ENCODE data around the gene TMEM182. TPM values are rescaled to one million over a fixed set of nuclear protein-coding genes. Genes with fewer than 3 reads are reported as not detected.

The TMEM182 gene
- total RNA-seq, 4 donors from 2014 or later = 3.7 to 3.8 TPM; not detected in 2

- no peaks in the 10 kb centered on the region for H3K36me3 ChIP-seq
- H3K9me3 ChIP-seq = no peaks in the 10 kb centered on the region
- intact Hi-C loops (cut with DNase I; ENCODE audit: low total_unique reads) (no loop called here), in situ Hi-C loops (cut with MboI; ENCODE audit: low pct_ligation_motif_present in 1 of 4, low pct_unique_long_range_greater_than_20kb in 1 of 4, low sequenced_read_pairs in 3 of 4) (no loop called here)
- DNase-seq = no peak
- H3K4me1 ChIP-seq = no peaks in the 10 kb centered on the region
- no peak overlapping the region for H3K27ac ChIP-seq
- WGBS, 2 donors (ENCODE audit: low coverage in 1 of 2) = 93 to 94% methylated on average over 3 of the region's 3 CpGs
- H3K4me3 ChIP-seq = no peak overlapping the region
- TF ChIP-seq EP300 (IDR thresholded peaks at IDR 0.05; ENCODE audit: low read depth) = no peak
- TF ChIP-seq POLR2AphosphoS5 (IDR thresholded peaks at IDR 0.05) = no peak
- TF ChIP-seq POLR2A (IDR thresholded peaks at IDR 0.05) = no peak
- TF ChIP-seq, protein P1, sequence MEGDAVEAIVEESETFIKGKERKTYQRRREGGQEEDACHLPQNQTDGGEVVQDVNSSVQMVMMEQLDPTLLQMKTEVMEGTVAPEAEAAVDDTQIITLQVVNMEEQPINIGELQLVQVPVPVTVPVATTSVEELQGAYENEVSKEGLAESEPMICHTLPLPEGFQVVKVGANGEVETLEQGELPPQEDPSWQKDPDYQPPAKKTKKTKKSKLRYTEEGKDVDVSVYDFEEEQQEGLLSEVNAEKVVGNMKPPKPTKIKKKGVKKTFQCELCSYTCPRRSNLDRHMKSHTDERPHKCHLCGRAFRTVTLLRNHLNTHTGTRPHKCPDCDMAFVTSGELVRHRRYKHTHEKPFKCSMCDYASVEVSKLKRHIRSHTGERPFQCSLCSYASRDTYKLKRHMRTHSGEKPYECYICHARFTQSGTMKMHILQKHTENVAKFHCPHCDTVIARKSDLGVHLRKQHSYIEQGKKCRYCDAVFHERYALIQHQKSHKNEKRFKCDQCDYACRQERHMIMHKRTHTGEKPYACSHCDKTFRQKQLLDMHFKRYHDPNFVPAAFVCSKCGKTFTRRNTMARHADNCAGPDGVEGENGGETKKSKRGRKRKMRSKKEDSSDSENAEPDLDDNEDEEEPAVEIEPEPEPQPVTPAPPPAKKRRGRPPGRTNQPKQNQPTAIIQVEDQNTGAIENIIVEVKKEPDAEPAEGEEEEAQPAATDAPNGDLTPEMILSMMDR (IDR thresholded peaks at IDR 0.05) = no peak
- H3K27me3 ChIP-seq = no peaks in the 10 kb centered on the region
Observed at GRCh38 chr2:102772659-102773058, 10.8 kb downstream of the TMEM182 start.

GRCh38 chr2:102773149-102773705 is 11.4 kb downstream of the TMEM182 start:
- Histone ChIP-seq H3K27ac (no peak overlapping the region), H3K9me3 (no peaks in the 10 kb centered on the region), H3K27me3 (no peaks in the 10 kb centered on the region), H3K36me3 (no peaks in the 10 kb centered on the region), H3K4me1 (no peaks in the 10 kb centered on the region), H3K4me3 (no peak overlapping the region)
- WGBS, 2 donors (ENCODE audit: low coverage in 1 of 2) = 90 to 96% methylated on average over 5 of the region's 5 CpGs
- TF ChIP-seq POLR2AphosphoS5 (IDR thresholded peaks at IDR 0.05) = no peak
- TF ChIP-seq EP300 (IDR thresholded peaks at IDR 0.05; ENCODE audit: low read depth) = no peak
- TF ChIP-seq, protein P1 (IDR thresholded peaks at IDR 0.05) = no peak
- no peak for TF ChIP-seq POLR2A (IDR thresholded peaks at IDR 0.05)
- intact Hi-C loops (cut with DNase I; ENCODE audit: low total_unique reads) = no loop called here
- DNase-seq = no peak
- in situ Hi-C loops (cut with MboI; ENCODE audit: low pct_ligation_motif_present in 1 of 4, low pct_unique_long_range_greater_than_20kb in 1 of 4, low sequenced_read_pairs in 3 of 4) = no loop called here

GRCh38 chr2:102778260-102778659 is 16.4 kb downstream of the TMEM182 start:
- Histone ChIP-seq H3K9me3 (no peaks in the 10 kb centered on the region), H3K4me3 (no peak overlapping the region), H3K36me3 (no peaks in the 10 kb centered on the region), H3K27ac (no peak overlapping the region), H3K27me3 (no peaks in the 10 kb centered on the region), H3K4me1 (no peaks in the 10 kb centered on the region)
- WGBS, 2 donors (ENCODE audit: low coverage in 1 of 2) = 86 to 100% methylated on average over 1 of the region's 1 CpG
- intact Hi-C loops (cut with DNase I; ENCODE audit: low total_unique reads) = no loop called here
- no peak for DNase-seq
- in situ Hi-C loops (cut with MboI; ENCODE audit: low pct_ligation_motif_present in 1 of 4, low pct_unique_long_range_greater_than_20kb in 1 of 4, low sequenced_read_pairs in 3 of 4) = no loop called here
- TF ChIP-seq POLR2AphosphoS5 (IDR thresholded peaks at IDR 0.05) (no peak), POLR2A (IDR thresholded peaks at IDR 0.05) (no peak), EP300 (IDR thresholded peaks at IDR 0.05; ENCODE audit: low read depth) (no peak)
- TF ChIP-seq, protein P1 (IDR thresholded peaks at IDR 0.05) = no peak

DNA sequence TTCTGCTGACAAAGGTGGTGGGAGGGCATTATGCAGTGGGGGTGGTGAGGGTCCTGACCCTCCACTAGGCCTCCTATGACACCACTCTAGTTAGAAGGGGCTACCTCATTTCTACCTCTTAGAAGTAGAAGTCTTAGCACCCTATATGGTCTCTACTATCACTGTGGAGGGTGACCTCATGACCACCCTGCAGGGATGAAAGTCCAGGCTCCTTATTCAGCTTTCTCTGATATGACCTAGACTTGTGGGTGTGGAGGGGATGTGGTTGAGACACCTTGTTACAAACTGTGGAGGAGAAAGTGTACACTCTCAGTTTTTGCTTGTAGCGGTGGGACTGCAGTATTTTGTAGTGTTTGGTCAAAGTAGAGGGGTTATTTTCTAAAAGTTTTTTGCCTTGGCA is 18.6 kb downstream of the TMEM182 start:
- H3K27me3 ChIP-seq = no peaks in the 10 kb centered on the region
- in situ Hi-C loops (cut with MboI; ENCODE audit: low pct_ligation_motif_present in 1 of 4, low pct_unique_long_range_greater_than_20kb in 1 of 4, low sequenced_read_pairs in 3 of 4) (no loop called here), intact Hi-C loops (cut with DNase I; ENCODE audit: low total_unique reads) (no loop called here)
- TF ChIP-seq POLR2AphosphoS5 (IDR thresholded peaks at IDR 0.05) (no peak), EP300 (IDR thresholded peaks at IDR 0.05; ENCODE audit: low read depth) (no peak), POLR2A (IDR thresholded peaks at IDR 0.05) (no peak)
- TF ChIP-seq, protein P1 (IDR thresholded peaks at IDR 0.05) = no peak
- no peaks in the 10 kb centered on the region for H3K36me3 ChIP-seq
- no peak for DNase-seq
- H3K4me1 ChIP-seq = no peaks in the 10 kb centered on the region
- H3K9me3 ChIP-seq = no peaks in the 10 kb centered on the region
- no peak overlapping the region for H3K27ac ChIP-seq
- WGBS, 2 donors (ENCODE audit: low coverage in 1 of 2) = 95 to 100% methylated on average over 1 of the region's 1 CpG
- no peak overlapping the region for H3K4me3 ChIP-seq
